COLO668 (cell line): ENCODE measurements around the gene KNDC1.

Source experiments
- DNase-seq: peaks from one replicate; lab custom pipeline; 2025; ENCODE audit not compliant: unreplicated experiment; lab: John Stamatoyannopoulos, UW

The KNDC1 gene

DNA sequence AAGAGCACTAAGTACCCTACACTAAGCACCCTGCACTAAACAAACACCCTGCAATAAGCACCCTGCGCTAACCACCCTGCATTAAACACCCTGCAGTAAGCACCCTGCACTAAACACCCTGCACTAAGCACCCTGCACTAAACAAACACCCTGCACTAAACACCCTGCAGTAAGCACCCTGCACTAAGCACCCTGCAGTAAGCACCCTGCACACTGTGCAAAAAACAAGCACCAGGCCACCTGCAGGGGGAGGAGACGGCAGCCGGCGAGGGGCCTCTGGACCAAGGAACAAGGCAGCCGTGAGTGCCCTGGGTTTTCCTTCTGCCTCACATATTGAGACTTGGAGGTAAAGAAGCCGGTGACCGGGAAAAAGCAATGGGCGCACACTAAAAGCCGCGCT, 30.2 kb downstream of the KNDC1 start:
- DNase-seq: no peak

DNA sequence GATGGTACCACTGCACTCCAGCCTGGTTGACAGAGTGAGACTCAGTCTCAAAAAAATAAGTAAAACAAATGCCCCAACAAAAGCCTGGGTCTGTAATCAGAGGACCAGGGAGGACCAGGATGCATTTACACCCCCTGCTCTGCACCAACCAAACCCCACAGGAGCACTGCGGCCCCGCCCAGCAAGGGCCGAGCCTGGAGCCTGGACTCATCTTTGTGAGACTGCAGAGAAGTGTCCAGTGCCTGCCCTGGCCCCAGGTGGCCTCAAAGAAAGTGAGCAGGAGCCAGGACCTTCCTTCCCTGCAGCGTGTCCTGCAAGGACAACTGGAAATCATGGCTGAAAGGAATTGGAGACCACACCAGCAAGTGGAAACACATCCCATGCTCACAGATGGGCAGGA, 31.6 kb downstream of the KNDC1 start:
- DNase-seq: no peak

DNA sequence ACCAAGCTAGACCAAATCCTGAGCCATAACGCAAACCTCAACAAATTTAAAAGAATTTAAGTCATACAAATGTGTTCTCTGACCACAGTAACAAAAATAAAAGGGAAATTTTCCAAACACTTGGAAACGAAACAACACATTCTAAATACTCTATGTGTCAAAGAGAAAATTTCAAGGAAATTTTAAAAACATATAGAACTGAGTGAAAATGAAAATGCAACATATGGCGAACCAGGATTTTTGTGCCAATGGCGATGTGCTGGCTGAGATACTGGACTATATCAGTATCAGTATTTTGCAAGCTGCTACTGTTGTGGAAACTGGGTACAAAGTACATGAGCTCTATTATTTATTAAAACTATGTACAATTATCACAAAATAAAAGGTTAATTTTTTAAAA, 34.1 kb downstream of the KNDC1 start:
- DNase-seq: no peak

GRCh38 chr10:133195096-133195495, 35.1 kb downstream of the KNDC1 start:
- DNase-seq: no peak

- no peak for DNase-seq
Observed at GRCh38 chr10:133195611-133196010, 35.6 kb downstream of the KNDC1 start.

DNA sequence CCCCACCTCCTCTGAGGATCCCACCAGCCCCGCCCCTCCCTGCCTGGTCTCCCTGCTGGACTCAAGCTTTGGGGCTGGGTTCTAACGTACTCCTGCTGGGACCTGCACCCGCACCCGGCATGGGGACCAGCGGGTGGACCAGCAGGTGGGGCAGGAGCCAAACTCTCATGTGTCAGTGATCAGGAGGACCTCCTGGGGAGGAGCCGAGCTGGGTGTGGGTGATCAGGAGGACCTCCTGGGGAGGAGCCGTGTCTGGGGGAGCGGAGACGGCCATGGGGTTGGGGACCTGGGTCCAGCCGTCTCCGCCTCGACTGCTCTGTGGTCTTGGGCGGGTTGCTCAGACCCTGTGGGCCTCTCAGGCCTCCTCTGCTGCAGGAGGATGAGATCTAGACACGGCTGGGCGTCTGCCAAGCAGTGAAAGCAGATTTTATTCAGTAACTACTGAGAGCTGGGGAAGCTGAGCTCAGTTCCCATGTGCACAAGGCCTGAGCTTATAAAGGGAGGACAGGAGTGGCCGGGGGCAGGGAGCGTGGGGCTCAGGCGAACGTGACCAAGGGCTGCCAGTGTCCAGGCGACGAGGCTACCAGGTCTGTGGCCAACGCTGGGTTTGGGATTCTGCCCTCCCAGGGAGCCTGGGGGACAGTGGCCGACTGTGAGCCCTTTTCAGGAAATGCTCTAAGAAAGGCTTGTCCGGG, 36.3 kb downstream of the KNDC1 start:
- no peak for DNase-seq

DNA sequence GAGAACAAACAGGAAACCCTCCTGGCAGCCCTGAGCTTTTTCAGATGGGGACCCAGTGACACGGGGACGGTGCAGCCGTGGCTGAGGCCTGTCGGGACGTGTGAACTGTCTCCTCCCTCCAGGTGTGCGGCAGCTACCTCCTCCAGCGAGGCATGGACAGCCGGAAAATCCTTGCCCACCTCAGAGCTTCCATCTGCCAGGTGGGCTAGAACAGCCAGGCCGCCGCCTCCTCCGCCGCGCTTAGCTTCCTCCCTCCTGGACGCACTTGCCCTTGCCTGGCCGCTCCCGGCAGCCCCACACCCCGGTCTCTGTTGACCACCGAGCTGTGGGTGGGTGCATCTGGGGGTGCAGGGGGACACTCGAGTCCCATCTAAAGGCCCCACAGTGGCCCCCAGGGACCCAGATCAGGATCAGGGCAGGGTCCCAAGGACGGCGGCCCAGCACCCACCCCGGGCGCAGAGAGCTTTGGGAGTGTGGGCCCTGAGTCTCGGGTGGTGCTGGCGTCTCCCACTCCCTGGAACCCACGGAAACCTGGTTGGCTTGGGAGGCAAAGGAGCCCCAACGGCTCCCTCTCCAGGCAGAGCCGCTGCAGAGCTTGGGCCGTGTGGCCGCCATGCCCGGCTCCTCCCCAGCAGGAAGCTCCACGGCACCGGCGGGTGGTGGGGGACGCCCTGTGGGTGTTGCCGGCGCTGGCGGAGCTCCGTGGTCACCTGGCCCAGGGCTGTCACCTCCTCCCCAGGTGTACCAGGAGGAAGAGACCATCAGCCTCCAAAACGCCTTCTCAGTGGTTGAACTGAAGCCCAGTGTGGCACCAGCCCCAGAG, 37.1 kb downstream of the KNDC1 start:
- no peak for DNase-seq

- DNase-seq: no peak
Observed at GRCh38 chr10:133197786-133198185, 37.8 kb downstream of the KNDC1 start.

GRCh38 chr10:133198206-133198605, 38.2 kb downstream of the KNDC1 start:
- no peak for DNase-seq

GRCh38 chr10:133198621-133199487, 38.8 kb downstream of the KNDC1 start:
- no peak for DNase-seq

DNA sequence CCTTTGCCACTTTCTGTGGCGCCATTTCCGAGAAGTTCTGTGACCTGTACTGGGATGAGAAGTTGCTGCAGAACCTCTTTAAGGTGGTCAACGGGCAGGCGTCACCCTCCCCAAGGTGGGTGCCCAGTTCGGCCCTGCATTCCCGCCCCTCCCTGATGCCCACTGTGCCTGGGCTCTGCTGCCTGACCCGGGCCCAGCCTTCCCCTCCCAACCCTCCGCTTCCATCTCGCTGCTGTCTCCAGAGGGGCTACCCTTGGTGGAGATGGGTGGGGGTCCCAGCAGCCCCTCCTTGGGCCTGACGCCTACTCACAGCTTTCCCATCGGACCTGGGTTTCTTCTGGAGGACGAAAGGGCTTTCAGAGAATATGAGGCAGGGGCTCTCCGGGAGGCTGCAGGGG, 39.5 kb downstream of the KNDC1 start:
- DNase-seq: no peak

DNA sequence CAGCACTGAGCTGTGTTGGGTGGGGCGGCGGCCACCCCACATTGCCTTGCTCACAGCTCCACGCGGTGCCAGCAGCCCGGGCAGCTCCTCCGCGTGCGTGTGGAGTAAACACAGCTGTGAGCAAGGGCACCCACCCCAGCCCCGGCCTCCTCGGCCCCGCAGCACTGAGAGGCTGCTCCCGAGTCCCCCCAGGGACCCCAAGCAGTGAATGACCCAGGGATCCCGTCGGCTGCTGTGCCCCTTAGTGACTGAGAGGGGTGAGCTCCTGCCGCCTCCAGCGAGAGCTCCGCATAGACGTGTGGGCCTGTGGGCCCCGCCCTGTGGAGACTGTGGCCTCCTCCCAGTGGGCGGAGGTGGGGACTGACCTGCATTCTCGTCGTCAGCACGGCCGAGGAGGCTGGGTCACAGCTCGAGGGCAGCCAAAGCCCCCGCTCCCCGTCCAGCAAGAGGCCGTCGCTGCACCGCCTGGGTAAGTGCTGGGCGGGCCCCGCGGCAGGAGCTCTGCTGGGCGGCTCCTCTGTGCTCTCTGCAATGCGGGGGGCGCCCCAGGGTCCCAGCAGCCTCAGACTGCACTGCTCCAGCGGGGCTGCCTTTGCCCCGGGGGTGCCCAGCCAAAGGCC, 40.1 kb downstream of the KNDC1 start:
- DNase-seq: no peak

DNA sequence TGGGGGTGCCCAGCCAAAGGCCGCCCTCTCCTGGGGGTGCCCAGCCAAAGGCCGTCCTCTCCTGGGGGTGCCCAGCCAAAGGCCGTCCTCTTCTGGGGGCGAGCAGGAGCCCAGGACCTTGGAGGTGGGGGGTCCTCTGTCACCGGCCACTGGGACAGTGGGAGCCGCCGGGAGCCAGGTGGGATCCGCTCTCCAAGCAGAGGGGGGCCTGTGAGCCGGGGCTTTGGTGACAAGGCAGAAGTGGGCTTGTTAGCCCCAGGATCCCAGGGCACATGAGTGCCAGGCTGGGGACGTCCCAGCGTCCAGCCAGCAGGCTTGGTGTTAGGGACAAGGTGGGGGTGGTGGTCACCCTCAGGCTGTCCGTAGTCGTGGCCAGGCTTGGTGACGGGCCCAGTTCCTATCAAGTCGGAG, 40.6 kb downstream of the KNDC1 start:
- no peak for DNase-seq

DNA sequence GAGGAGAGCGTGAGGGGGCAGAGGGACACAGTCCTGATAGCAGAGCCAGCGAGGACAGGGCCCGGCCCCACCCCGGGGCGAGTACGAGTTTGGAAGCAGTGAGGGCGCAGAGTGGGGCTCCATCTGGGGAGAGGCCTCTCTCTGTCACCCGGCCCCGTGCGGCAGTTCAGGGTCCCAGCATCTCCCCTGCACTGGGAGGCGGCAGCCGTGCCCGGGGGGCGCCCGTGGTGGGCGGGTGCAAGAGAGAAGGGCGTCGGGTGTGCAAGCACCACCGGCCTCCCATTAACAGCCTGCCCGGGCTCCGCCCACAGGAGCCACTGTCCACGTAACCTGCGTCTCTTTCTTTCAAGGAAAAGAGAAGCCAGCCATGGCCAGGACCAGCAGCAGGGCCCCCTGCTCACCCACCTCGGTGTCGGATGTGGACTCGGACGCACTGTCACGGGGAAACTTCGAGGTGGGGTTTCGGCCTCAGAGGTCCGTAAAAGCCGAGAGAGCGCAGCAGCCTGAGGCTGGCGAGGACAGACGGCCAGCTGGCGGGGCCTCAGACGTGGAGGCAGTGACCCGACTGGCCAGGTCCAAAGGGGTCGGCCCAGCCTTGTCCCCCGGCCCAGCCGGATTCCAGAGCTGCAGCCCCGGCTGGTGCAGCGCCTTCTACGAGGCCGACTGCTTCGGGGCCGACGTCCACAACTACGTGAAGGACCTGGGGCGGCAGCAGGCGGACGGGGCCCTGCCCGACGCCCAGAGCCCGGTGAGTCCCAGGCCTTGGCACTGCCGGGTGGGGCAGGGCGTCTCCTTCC, 41.3 kb downstream of the KNDC1 start:
- DNase-seq: no peak

DNA sequence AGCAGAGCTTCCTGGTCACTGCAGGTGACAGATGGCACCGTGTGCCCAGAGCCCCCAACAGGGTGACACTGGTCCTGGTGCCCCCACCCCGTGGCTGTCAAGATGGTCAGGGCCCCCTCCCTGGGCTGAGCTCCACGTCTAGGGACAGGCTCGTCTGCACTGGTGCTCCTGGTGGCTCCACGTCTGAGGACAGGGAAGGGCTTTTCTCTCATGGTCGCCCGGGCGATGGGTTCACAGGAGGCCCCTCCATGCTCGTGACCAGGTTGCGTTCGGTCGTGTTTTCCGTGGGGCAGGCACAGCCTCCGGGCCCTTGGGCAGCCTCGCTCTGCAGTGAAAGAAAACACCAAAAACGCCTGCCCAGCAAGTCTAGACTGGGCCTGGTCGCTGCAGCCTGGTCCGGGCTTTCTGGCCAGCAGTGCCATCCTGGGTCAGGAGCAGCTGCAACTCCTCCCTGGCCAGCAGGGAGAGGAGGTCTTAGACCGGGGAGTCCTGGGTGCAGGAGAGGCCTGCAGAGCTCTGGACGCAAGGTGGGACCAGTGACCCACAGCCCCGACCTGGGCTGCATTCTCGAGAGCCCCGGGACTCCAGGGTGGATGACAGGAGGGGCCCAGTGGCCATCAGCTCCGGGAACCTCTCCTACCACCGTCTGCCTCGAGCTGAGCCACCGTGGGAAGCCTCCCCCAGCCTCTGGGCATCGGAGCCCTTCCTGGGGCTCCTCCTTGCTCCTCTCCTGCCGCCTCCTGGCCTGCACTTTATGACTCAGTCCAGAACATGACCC, 42.1 kb downstream of the KNDC1 start:
- DNase-seq: no peak

DNA sequence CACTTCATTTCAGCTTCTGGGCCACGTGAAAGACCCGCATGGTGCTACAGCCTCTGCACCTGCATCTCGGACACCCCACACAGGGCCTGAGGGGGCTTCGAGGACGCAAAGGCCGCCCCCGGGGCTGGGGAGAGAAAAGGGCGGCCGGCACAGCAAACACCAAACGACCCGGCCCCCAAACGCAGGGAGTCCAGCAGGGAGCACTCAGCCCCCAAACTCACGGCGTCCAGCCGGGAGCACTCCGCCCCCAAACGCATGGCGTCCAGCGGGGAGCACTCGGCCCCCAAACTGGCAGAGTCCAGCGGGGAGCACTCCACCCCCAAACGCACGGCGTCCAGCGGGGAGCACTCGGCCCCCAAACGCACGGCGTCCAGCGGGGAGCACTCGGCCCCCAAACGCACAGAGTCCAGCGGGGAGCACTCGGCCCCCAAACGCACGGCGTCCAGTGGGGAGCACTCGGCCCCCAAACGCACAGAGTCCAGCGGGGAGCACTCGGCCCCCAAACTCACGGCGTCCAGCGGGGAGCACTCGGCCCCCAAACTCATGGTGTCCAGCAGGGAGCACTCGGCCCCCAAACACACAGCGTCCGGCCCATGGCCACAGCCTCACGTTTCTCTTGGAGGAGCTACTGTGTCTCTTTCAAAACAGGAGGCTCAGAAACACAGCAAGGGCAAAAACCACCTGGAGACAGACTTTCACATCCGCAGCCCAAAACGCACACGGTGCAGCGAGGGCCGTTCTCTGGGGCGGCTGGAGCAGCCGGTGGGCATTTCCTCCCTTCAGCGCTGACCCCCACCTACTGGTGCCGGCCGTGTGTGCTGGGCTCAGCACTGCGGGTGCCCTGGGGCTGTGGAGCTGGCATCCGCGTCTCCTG, 43.0 kb downstream of the KNDC1 start:
- no peak for DNase-seq

- no peak for DNase-seq
Observed at GRCh38 chr10:133203652-133204195, 43.7 kb downstream of the KNDC1 start.

- DNase-seq: no peak
Observed at GRCh38 chr10:133204226-133205015, 44.4 kb downstream of the KNDC1 start.
